ENCODE data around the gene TMEM127.

Gene TMEM127

GRCh38 chr2:96204836-96205624 lies 60.8 kb downstream of the TMEM127 start:
- Histone ChIP-seq H3K4me3 (ENCODE audit: low read depth, low read length) (no peak overlapping the region), H3K27me3 (ENCODE audit: control insufficient read depth, insufficient read depth, low read length) (no peaks in the 10 kb centered on the region), H3K9me3 (ENCODE audit: control insufficient read depth, insufficient read depth, low read depth, low read length) (no peaks in the 10 kb centered on the region), H3K4me1 (ENCODE audit: control insufficient read depth, insufficient read depth, low read length) (peaks cover 44% of the 10 kb centered on the region), H3K27ac (ENCODE audit: low read depth, low read length) (no peak overlapping the region), H3K36me3 (ENCODE audit: control insufficient read depth, insufficient read depth, low read length) (peaks cover 10% of the 10 kb centered on the region; the same call in 1 of the 2 replicates), H3K9ac (ENCODE audit: low read length) (no peak overlapping the region)

GRCh38 chr2:96203130-96204028 lies 62.4 kb downstream of the TMEM127 start:
- no peaks in the 10 kb centered on the region for H3K9me3 ChIP-seq (ENCODE audit: control insufficient read depth, insufficient read depth, low read depth, low read length)
- no peak overlapping the region for H3K9ac ChIP-seq (ENCODE audit: low read length)
- H3K4me1 ChIP-seq (ENCODE audit: control insufficient read depth, insufficient read depth, low read length), result peaks cover 35% of the 10 kb centered on the region
- no peak overlapping the region for H3K27ac ChIP-seq (ENCODE audit: low read depth, low read length)
- H3K27me3 ChIP-seq (ENCODE audit: control insufficient read depth, insufficient read depth, low read length), result no peaks in the 10 kb centered on the region
- no peak overlapping the region for H3K4me3 ChIP-seq (ENCODE audit: low read depth, low read length)
- H3K36me3 ChIP-seq (ENCODE audit: control insufficient read depth, insufficient read depth, low read length), result peaks cover 15% of the 10 kb centered on the region

- Histone ChIP-seq H3K9ac (ENCODE audit: low read length) (no peak overlapping the region), H3K27ac (ENCODE audit: low read depth, low read length) (no peak overlapping the region), H3K4me3 (ENCODE audit: low read depth, low read length) (no peak overlapping the region), H3K27me3 (ENCODE audit: control insufficient read depth, insufficient read depth, low read length) (no peaks in the 10 kb centered on the region), H3K36me3 (ENCODE audit: control insufficient read depth, insufficient read depth, low read length) (peaks cover 15% of the 10 kb centered on the region), H3K4me1 (ENCODE audit: control insufficient read depth, insufficient read depth, low read length) (peaks cover 35% of the 10 kb centered on the region), H3K9me3 (ENCODE audit: control insufficient read depth, insufficient read depth, low read depth, low read length) (no peaks in the 10 kb centered on the region)
Observed at GRCh38 chr2:96202152-96202854, 63.5 kb downstream of the TMEM127 start.

GRCh38 chr2:96201338-96201737 lies 64.5 kb downstream of the TMEM127 start:
- Histone ChIP-seq H3K9ac (ENCODE audit: low read length) (no peak overlapping the region), H3K27ac (ENCODE audit: low read depth, low read length) (no peak overlapping the region), H3K36me3 (ENCODE audit: control insufficient read depth, insufficient read depth, low read length) (peaks cover 10% of the 10 kb centered on the region), H3K4me3 (ENCODE audit: low read depth, low read length) (no peak overlapping the region), H3K27me3 (ENCODE audit: control insufficient read depth, insufficient read depth, low read length) (no peaks in the 10 kb centered on the region), H3K9me3 (ENCODE audit: control insufficient read depth, insufficient read depth, low read depth, low read length) (no peaks in the 10 kb centered on the region), H3K4me1 (ENCODE audit: control insufficient read depth, insufficient read depth, low read length) (peaks cover 29% of the 10 kb centered on the region)

GRCh38 chr2:96198921-96199320 lies 66.9 kb downstream of the TMEM127 start:
- H3K4me3 ChIP-seq (ENCODE audit: low read depth, low read length), result no peak overlapping the region
- peaks cover 29% of the 10 kb centered on the region for H3K36me3 ChIP-seq (ENCODE audit: control insufficient read depth, insufficient read depth, low read length)
- no peaks in the 10 kb centered on the region for H3K9me3 ChIP-seq (ENCODE audit: control insufficient read depth, insufficient read depth, low read depth, low read length)
- no peak overlapping the region for H3K27ac ChIP-seq (ENCODE audit: low read depth, low read length)
- no peak overlapping the region for H3K9ac ChIP-seq (ENCODE audit: low read length)
- H3K4me1 ChIP-seq (ENCODE audit: control insufficient read depth, insufficient read depth, low read length), result peaks cover 14% of the 10 kb centered on the region
- no peaks in the 10 kb centered on the region for H3K27me3 ChIP-seq (ENCODE audit: control insufficient read depth, insufficient read depth, low read length)

Data from HUES6 (cell line).